ENCODE measurements around the gene ZNF280B. TPM values are rescaled to one million over a fixed set of nuclear protein-coding genes. Genes with fewer than 3 reads are reported as not detected.
"Not testable (repeated sequence)": the region's sequence is repeated elsewhere in the genome, so short reads cannot be mapped to it uniquely, and the experiment has no call there.

Gene ZNF280B
- total RNA-seq, 1 experiment from 2014 or later: 0.10 TPM

DNA sequence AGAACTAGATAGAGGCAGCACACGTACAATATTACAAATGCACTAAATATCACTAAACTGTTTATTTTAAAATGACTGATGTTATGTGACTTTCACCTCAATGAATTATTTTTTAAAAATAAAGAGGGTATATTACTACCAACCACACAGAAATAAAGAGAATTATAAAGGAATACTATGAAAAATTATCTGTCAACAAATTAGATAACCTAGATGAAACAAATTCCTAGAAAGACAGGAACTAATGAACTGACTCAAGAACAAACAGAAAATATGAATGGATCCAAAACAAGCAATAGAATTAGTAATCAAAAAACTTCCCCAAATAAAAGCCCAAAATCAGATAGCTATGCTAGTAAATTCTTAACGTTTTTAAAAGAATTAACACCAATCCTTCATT is 10.3 kb downstream of the ZNF280B start:
- Histone ChIP-seq H3K36me3 (ENCODE audit: control insufficient read depth, insufficient read depth, low read length) (no peaks in the 10 kb centered on the region), H3K27me3 (ENCODE audit: control insufficient read depth, insufficient read depth, low read length) (no peaks in the 10 kb centered on the region), H3K9me3 (ENCODE audit: control insufficient read depth, insufficient read depth, low read depth, low read length) (no peaks in the 10 kb centered on the region), H3K4me3 (ENCODE audit: low read depth in 2 of 2, low read length in 2 of 2) (no peak overlapping the region), H3K27ac (ENCODE audit: low read length) (no peak overlapping the region), H3K4me1 (ENCODE audit: control insufficient read depth, insufficient read depth, low read length) (no peaks in the 10 kb centered on the region)
- no peak for ATAC-seq
- in situ Hi-C loops (cut with HindIII; ENCODE audit: low pct_unique_long_range_greater_than_20kb, low sequenced_read_pairs): no loop called here
- CTCF ChIA-PET: no interaction called here
- no TSS peak for BruUV-seq (replicated peaks)
- intact Hi-C loops (cut with micrococcal nuclease; ENCODE audit: unreplicated experiment): no loop called here
- TF ChIP-seq TCF7L2 (IDR thresholded peaks at IDR 0.05; ENCODE audit: low read depth, low read length): no peak
- TF ChIP-seq, protein P1, sequence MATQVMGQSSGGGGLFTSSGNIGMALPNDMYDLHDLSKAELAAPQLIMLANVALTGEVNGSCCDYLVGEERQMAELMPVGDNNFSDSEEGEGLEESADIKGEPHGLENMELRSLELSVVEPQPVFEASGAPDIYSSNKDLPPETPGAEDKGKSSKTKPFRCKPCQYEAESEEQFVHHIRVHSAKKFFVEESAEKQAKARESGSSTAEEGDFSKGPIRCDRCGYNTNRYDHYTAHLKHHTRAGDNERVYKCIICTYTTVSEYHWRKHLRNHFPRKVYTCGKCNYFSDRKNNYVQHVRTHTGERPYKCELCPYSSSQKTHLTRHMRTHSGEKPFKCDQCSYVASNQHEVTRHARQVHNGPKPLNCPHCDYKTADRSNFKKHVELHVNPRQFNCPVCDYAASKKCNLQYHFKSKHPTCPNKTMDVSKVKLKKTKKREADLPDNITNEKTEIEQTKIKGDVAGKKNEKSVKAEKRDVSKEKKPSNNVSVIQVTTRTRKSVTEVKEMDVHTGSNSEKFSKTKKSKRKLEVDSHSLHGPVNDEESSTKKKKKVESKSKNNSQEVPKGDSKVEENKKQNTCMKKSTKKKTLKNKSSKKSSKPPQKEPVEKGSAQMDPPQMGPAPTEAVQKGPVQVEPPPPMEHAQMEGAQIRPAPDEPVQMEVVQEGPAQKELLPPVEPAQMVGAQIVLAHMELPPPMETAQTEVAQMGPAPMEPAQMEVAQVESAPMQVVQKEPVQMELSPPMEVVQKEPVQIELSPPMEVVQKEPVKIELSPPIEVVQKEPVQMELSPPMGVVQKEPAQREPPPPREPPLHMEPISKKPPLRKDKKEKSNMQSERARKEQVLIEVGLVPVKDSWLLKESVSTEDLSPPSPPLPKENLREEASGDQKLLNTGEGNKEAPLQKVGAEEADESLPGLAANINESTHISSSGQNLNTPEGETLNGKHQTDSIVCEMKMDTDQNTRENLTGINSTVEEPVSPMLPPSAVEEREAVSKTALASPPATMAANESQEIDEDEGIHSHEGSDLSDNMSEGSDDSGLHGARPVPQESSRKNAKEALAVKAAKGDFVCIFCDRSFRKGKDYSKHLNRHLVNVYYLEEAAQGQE (IDR thresholded peaks at IDR 0.05; ENCODE audit: insufficient read depth in 1 of 2, low read depth in 2 of 2, low read length in 1 of 2): no peak
- TF ChIP-seq SIN3A (IDR thresholded peaks at IDR 0.05; ENCODE audit: borderline replicate concordance, insufficient read depth, low read depth, low read length): no peak
- TF ChIP-seq POLR2AphosphoS5 (IDR thresholded peaks at IDR 0.05; ENCODE audit: low read depth, low read length): no peak
- TF ChIP-seq, protein P2, sequence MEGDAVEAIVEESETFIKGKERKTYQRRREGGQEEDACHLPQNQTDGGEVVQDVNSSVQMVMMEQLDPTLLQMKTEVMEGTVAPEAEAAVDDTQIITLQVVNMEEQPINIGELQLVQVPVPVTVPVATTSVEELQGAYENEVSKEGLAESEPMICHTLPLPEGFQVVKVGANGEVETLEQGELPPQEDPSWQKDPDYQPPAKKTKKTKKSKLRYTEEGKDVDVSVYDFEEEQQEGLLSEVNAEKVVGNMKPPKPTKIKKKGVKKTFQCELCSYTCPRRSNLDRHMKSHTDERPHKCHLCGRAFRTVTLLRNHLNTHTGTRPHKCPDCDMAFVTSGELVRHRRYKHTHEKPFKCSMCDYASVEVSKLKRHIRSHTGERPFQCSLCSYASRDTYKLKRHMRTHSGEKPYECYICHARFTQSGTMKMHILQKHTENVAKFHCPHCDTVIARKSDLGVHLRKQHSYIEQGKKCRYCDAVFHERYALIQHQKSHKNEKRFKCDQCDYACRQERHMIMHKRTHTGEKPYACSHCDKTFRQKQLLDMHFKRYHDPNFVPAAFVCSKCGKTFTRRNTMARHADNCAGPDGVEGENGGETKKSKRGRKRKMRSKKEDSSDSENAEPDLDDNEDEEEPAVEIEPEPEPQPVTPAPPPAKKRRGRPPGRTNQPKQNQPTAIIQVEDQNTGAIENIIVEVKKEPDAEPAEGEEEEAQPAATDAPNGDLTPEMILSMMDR (IDR thresholded peaks at IDR 0.05): no peak
- POLR2A ChIA-PET: no interaction called here
- DNase-seq (ENCODE audit: low read depth, low spot score): no peak

DNA sequence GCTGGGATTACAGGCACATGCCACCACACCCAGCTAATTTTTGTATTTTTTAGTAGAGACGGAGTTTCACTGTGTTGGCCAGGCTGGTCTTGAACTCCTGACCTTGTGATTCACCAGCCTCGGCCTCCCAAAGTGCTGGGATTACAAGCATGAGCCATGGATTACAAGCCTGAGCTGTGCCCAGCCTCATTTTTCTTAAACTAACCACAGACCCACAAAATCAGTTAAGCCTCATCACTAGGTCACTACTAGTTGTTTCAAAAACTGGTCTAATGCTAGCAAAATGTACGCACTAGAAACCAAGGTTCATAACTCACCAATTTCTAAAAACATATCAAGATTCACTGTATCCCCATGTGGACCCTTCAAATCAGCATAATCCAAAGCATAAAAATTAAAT is 17.0 kb downstream of the ZNF280B start:
- in situ Hi-C loops (cut with HindIII; ENCODE audit: low pct_unique_long_range_greater_than_20kb, low sequenced_read_pairs); BruUV-seq (replicated peaks); H3K9me3 ChIP-seq (ENCODE audit: control insufficient read depth, insufficient read depth, low read depth, low read length); H3K4me3 ChIP-seq (ENCODE audit: low read depth in 2 of 2, low read length in 2 of 2); H3K27me3 ChIP-seq (ENCODE audit: control insufficient read depth, insufficient read depth, low read length); H3K36me3 ChIP-seq (ENCODE audit: control insufficient read depth, insufficient read depth, low read length); H3K4me1 ChIP-seq (ENCODE audit: control insufficient read depth, insufficient read depth, low read length); POLR2A ChIA-PET; ATAC-seq; CTCF ChIA-PET; DNase-seq (ENCODE audit: low read depth, low spot score); intact Hi-C loops (cut with micrococcal nuclease; ENCODE audit: unreplicated experiment); H3K27ac ChIP-seq (ENCODE audit: low read length): not testable (repeated sequence)

DNA sequence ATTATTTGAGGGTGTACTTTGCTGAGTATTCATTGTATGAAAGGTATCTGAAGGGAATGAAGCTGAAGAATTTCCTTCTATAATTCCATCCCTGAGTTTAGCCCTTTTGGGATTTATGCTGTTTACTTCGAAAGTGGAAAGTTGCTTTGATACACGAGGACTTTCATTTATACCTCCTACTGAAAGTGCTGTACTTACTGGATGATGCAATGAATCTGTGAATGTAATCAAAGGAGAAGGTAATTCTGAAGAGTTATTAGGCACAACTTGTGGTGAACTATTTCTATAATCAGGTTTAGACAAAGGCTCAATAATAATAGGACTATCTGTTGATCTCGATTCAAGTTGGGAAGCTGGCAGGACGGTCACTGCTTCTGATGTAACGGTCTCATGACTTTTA is 19.8 kb downstream of the ZNF280B start:
- DNase-seq (ENCODE audit: low read depth, low spot score) (no peak), ATAC-seq (no peak)
- TF ChIP-seq, protein P1 (IDR thresholded peaks at IDR 0.05; ENCODE audit: insufficient read depth in 1 of 2, low read depth in 2 of 2, low read length in 1 of 2): no peak
- no peak for TF ChIP-seq TCF7L2 (IDR thresholded peaks at IDR 0.05; ENCODE audit: low read depth, low read length)
- TF ChIP-seq, protein P2 (IDR thresholded peaks at IDR 0.05): no peak
- no peak for TF ChIP-seq SIN3A (IDR thresholded peaks at IDR 0.05; ENCODE audit: borderline replicate concordance, insufficient read depth, low read depth, low read length)
- TF ChIP-seq POLR2AphosphoS5 (IDR thresholded peaks at IDR 0.05; ENCODE audit: low read depth, low read length): no peak
- CTCF ChIA-PET: no interaction called here
- in situ Hi-C loops (cut with HindIII; ENCODE audit: low pct_unique_long_range_greater_than_20kb, low sequenced_read_pairs): no loop called here
- H3K9me3 ChIP-seq (ENCODE audit: control insufficient read depth, insufficient read depth, low read depth, low read length): no peaks in the 10 kb centered on the region
- POLR2A ChIA-PET: no interaction called here
- no peaks in the 10 kb centered on the region for H3K27me3 ChIP-seq (ENCODE audit: control insufficient read depth, insufficient read depth, low read length)
- intact Hi-C loops (cut with micrococcal nuclease; ENCODE audit: unreplicated experiment): no loop called here
- BruUV-seq (replicated peaks): no TSS peak
- H3K36me3 ChIP-seq (ENCODE audit: control insufficient read depth, insufficient read depth, low read length): no peaks in the 10 kb centered on the region
- H3K4me1 ChIP-seq (ENCODE audit: control insufficient read depth, insufficient read depth, low read length): no peaks in the 10 kb centered on the region
- H3K4me3 ChIP-seq (ENCODE audit: low read depth in 2 of 2, low read length in 2 of 2): no peak overlapping the region
- no peak overlapping the region for H3K27ac ChIP-seq (ENCODE audit: low read length)

All from Panc1 (cell line).